ENCODE measurements around the gene CUL3.
"Not testable (repeated sequence)": the region's sequence is repeated elsewhere in the genome, so short reads cannot be mapped to it uniquely, and the experiment has no call there.

The CUL3 gene

DNA sequence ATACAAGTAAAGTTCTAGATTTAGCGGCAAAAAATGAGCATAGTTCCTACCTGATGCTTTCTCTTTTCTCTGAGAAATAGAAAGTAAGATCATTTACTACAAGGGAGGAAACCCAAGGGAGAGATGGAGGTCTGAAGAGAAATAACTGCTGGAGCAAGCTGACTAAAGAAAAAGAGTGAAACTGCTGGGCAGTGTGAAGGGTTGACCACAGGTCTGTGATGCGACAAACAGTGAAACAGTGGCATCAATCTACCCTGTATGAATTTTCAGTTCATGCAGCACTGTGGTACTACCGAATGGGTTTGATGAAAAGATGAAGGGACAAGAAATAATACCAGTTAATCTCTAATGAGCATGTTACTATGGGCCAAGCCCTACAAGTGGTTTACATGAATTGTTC, 52.2 kb downstream of the CUL3 start:
- DNase-seq, result no peak

DNA sequence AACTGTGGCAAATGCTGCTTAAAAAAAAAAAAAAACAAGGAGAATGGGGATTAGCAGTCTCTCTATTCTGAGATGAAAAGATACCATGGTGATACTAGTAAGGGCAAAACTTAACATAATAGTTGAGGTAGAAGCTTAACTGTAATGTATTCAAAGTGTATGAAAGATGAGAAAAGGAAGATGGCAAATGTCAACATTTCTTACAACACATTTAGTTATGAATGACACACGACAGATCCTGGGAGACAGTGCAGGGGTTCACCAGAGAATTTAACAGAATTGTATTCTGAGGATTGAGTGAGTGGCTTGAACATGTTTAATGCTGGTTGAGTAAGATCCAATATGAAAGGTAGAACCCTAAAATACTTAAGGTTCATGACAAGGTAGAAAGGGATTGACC, 52.7 kb downstream of the CUL3 start:
- no peak for DNase-seq

DNA sequence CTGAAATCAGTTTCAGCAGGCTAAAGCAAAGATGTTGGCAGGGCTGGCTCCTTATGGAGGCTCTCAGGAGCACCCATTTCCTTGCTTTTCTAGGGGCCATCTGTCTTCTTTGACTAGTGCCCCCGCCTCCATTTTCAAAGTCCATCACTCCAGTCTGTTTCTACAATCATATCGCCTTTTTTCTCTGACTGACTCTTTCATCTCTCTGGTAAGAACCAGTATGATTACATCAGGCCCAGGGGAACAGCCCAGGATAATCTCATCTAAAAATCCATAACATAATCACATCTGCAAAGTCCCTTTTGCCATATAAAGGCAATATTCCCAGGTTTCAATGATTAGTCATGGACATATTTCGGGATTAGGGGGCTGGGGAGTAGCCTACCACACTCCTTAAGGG, 57.0 kb downstream of the CUL3 start:
- no peak for DNase-seq

DNA sequence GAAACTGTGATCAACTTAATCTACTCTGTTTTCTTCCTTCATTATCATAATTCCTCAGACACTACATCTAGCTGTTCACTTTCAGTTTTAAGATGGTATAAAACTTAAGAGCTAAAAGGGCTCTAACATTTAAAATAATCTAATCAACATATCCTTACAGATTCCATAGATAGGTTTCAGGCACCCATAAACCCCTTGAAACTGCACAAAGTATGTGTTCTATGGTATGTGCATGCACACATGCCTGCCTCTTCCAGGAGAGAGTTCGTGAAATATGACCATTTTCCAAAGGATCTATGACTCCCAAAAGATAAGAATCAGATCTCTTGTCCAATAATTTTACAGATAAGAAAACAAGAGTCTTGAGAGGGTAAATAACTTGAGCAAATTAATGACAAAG, 59.4 kb downstream of the CUL3 start:
- DNase-seq, result no peak

DNA sequence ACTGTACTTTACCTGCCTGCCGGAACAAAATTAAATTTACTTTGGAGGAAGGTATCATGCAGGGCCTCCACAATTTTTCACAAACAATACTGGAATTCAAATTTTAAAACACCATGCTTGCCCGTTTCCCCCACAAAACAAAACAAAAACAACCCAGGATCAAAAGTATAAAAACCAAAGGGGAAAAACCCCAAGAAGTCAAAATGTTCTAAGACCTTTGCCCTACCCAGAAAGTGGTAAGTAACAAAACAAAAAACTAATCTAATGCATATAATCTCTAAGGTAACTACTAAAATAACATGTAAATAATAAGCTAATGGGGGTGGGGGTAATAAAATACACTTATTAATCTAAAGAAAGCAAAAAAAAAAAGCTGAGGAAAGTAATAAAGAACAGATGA, 60.5 kb downstream of the CUL3 start:
- DNase-seq, result no peak

DNA sequence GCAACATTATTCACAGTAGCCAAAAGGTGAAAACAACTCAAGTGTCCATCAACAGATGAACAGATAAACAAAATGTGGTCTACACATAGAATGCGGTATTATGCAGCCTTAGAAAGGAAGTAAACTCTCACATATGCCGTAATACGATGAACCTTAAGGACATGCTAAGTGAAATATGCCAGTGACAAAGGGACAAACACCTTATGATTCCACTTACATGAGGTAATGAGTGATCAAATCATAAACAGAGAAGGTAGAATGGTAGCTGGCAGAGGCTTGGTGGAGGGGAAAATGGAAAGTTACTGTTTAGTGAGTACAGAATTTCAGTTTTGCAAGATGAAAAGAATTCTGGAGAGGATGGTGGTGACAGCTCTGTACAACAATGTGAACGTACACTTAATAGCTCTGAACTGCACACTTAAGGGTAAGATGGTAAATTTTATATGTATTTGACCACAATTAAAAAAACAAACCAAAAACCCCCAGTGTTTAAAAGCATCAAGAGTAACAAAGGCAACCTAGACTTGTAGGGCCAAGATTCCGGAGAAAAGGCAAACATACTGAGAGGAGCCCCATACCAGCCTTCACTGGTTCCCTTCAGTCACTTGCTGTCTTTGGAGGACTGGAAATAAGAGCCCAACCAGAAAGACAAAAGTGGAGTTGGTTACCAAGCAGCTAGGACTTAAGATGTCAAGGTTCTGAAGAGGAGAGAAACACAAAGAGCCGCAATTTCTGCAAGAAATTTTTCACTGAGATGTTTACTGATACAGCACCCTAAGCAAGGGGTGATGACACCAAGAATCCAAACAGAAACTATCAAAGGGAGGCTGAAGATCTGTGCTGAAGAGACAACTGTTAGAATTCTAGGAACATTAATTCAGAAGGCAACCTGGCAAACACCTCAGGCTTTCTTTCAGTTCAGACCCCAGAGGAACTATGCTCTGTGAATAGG, 61.3 kb downstream of the CUL3 start:
- no peak for DNase-seq

DNA sequence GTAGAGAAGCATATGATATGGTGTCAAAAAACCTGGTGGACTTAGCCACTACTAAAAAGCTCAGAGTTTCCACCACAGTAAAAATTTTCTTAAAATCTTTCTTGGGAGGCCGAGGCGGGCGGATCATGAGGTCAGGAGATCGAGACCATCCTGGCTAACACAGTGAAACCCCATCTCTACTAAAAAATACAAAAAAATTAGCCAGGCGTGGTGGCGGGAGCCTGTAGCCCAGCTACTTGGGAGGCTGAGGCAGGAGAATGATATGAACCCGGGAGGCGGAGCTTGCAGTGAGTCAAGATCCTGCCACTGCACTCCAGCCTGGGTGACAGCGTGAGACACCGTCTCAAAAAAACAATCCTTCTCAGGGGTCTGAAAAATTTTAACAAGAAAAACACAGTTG, 62.7 kb downstream of the CUL3 start:
- not testable (repeated sequence) for DNase-seq

DNA sequence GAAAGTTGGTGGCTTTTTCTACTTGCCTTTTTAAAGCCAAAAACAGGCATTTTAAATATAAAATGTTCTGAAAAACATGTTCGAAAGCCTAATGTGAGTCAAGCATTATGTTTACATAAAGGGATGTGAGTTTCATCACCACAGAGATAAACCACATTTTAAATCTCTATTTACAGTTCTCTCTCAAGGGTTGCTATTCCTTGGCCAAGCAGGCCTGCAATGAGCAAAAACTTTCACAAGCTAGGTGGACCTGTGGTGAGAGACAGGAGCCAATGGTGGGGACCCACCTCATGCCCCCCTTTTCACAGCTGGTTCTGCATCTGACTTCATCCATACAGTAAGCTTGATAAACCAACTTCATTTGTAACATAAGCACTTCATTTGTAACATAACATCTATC, 65.1 kb downstream of the CUL3 start:
- no peak for DNase-seq

DNA sequence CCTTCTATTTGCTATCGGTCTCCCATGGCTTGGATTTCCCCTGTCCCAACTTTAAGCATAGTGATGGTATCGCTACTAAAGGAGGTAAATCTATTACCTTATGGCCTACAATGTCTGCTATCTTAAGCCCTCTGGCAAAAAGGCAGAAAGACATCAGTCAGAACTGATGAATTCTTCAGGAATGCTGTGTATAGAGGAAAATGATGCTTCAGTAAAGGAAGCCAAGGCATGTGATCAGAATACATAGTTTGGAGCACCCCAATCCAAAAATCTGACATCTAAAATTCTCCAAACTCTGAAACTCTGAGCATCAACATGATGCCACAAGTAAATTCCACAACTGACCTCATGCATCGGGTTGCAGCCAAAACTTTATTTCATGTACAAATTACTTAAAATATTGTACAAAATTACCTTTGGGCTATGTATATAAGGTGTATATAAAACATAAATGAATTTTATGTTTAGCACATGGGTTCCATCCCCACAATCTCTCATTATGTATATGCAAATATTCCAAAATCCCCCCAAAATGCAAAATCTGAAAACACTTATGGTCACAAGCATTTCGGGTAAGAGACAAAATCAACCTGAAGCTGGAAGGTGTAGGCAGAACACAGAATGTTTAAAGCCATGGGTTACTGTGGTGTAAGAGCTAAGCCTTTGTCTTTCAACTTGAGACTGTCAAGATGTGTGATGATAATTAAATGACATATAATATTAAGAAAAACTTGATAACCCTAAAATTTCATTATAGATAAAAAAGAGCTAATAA, 66.2 kb downstream of the CUL3 start:
- DNase-seq, result no peak

DNA sequence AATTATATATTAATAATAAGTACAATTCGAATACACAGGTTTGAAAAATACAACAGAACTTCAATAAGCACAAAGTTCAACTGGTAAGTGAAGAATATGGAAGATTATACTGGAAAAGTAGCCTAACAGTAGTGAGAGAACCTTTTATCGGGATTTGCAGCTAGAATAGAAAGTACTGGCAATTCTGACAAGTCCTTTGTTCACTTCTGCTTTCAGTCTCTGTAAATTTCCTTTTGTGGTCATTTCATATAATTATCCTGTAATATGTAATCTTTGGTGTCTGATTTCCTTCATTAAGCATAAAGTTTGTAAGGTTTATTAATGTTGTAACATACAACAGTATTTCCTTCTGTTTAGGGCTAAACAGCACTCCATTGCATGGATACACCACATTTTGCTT, 67.2 kb downstream of the CUL3 start:
- no peak for DNase-seq

DNA sequence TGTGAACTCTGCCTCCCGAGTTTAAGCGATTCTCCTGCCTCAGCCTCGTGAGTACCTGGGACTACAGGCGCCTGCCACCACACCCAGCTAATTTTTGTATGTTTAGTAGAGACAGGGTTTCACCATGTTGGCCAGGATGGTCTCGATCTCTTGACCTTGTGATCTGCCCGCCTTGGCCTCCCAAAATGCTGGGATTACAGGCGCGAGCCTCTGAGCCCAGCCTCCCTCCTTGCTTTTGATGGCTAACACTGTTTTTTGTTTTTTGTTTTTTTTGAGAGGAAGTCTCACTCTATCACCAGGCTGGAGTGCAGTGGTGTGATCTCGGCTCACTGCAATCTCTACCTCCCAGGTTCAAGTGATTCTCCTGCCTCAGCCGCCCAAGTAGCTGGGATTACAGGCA, 68.8 kb downstream of the CUL3 start:
- not testable (repeated sequence) for DNase-seq

DNA sequence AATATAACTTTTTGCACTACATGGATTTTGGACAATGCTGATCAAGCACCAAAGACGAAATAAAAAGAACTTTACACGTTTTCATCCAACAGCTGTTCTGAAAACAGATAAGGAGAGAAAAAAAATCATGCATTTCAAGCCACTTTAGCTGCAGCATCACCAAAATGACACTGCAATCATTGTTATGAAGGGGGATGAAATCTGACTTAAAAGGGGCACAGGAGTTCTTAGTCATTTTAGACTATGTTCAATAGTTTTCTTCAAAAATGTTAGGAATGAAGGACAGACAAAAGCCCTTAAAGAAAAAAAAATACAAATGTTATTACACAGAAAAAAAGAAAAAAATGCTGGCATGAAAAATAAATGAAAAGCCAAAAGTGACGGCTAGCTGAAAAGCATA, 71.2 kb downstream of the CUL3 start:
- DNase-seq, result no peak

DNA sequence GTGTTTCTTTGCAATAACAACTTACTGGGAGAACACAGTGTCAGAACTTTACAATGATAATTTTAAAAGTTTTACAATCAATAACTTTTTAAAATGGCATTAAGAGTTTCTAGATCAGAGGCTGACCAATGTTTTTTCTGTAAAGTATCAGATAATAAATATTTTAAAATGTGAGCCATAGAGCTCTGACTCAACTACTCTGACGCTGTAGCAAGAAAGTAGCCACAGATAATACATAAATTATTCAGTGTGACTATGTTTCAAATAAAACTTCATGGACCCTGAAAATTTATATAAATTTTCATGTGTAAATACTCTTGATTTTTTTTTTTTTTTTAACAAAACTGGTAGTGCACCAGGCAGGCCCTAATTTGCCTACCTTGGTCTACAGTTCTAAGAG, 77.4 kb downstream of the CUL3 start:
- no peak for DNase-seq

DNA sequence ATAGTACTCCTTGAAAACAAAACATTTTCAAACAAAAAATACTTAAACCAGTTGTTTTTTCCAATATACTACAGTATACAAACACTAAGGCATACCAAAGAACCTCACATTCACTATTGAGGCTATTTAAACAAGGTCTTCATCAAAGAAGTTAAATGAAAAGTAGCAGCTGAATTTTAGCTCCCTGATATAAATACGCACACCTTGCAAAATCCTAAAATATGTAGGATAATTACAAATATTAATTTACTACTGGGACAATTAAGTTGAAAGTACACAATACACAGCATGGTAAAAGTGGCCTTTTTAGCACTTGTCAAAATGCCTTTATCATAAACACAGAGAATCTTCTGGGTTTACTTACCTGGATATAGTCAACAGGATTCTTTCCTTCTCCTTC, 78.7 kb downstream of the CUL3 start:
- no peak for DNase-seq

DNA sequence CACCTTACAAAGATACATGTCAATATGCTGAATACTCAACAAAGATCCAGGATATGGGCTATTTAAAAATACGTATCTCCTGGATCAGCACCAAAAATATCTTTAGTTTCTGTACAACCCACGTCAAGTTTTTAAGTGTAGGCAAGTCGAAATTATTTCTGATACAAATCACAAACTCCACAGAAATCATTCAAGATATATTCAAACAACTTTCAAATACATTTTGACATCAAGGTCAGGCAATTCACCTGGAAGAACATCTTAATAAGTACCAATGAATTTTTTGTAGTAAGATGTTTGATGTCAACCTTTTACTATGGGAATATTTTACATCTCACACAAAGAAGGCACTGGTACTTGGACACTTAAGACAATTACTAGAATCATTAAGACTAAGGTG, 86.2 kb downstream of the CUL3 start:
- DNase-seq, result no peak

DNA sequence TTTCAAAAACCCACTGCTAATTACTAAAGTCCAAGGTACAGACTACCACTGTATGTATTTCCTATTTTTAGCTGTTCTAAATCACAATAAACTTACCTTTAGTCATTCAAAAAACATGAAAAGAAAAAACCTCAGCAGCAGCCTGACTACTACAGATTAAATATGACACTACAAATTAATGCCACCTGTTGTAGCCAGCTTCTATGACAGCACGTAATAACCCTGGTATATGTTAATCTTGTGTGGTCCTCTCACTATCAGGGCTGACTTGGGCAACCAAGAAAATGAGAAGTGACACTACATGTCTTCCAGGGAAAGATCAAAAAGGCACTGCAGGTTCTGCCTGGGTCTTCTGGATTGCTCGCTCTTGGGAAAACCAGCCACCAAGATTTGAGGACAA, 92.6 kb downstream of the CUL3 start:
- no peak for DNase-seq

DNA sequence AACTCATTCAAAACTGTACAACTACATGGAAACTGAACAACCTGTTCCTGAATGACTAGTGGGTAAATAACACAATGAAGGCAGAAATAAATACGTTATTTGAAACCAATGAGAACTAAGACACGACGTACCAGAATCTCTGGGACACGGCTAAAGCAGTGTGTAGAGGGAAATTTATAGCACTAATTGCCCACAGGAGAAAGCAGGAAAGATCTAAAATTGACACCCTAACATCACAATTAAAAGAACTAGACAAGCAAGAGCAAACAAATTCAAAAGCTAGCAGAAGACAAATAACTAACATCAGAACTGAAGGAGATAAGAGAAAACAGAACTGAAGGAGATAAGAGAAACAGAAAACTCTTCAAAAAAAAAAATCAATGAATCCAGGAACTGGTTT, 97.2 kb downstream of the CUL3 start:
- not testable (repeated sequence) for DNase-seq

DNA sequence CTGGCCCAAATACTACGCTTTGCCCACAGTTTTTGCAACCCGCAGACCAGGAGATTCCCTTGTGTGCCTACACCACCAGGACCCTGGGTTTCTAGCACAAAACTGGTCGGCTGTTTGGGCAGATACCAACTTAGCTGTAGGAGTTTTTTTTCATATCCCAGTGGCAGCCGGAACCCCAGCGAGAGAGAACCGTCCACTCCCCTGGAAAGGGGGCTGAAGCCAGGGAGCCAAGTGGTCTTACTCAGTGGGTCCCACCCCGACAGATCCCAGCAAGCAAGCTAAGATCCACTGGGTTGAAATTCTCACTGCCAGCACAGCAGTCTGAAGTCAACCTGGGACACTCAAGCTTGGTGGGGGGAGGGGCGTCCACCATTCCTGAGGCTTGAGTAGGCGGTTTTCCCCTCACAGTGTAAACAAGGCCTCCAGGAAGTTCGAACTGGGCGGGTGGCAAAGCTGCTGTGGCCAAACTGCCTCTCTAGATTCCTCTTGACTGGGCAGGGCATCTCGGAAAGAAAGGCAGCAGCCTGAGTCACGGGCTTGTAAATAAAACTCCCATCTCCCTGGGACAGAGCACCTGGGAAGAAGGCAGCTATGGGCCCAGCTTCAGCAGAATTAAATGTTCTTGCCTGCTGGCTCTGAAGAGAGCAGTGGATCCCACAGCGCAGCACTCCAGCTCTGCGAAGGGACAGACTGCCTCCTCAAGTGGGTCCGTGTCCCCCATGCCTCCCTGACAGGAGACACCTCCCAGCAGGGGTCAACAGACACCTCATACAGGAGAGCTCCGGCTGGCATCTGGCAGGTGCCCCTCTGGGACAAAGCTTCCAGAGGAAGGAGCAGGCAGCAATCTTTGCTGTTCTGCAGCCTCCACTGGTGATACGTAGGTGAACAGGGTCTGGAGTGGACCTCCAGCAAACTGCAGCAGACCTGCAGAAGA, 99.8 kb downstream of the CUL3 start:
- not testable (repeated sequence) for DNase-seq

DNA sequence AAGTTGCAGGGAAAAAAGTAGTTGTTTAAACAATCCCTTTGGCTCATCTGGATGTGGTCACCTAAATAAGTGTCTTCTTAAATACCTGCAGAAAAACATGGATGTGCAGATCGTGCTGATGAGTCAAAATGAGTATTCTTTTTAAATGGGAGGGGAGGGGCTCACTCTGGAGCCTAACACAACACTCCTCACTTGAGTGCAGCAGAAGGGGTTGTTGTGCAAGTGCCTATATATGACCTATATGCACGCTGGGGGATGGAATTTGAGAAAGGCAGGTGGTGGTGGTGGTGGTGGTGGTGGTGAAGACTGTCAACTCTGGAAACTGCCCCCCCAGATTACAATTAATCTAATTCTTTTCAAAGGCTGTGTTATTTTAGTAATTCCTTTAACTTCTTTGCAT, 105.3 kb downstream of the CUL3 start:
- no peak for DNase-seq

DNA sequence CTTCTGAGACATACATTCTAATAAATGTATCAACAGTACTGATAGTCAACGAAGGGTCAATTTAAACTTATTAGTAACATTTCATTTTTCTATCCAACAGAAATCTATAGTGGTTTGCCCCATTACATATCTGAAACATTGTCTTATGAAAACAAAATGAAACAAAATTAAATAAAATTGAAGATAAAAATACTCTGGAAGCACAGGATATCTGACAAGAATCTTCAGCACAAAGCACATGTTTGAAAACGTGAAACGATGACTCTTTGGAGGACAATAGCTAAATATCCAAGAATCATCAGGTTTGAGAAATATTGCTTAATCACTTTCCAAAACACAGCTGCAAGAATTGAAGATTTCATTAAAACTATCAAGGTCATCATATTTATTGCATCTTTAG, 112.3 kb downstream of the CUL3 start:
- no peak for DNase-seq

DNA sequence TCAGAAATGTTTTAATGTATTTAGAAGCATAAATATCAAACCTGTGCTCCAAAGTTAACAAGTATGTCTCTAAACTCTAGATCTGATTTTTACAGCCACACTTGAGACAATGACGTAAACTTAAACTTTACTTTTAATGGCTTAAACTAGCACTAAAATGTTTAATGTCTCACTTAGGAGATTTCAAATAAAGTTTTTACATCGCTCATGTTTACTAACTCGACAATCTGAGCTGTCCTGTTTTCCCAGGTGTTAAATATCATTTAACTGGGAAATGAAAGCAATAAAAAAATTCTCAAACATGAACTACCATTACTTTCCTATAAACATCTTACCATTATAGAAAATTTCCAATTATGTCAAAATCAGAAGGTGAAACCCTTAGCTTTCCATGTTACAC, 113.0 kb downstream of the CUL3 start:
- no peak for DNase-seq

DNA sequence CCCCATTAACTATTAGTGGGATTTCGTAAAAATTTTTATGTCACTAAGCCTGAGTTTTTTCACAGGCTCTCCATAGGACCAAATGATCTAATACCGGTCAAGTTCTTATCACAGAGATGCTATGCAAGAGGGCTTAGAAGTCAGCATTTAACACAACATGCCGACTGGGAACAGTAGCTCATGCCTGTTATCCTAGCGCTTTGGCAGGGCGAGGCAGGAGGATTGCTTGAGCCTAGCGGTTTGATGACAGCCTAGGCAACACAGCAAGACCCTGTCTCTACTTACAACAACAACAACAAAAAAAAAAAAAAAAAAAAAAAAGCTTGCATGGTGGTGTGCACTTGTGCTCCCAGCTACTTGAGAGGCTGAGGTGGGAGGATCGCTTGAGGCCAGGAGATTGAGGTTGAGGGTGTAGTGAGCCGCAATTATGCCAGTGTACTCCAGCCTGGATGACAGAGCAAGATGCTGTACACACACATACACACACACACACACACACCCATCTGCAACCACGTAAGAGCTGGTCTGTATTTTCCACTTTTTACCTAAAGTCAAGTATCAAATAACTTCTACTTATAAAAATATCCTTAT, 115.7 kb downstream of the CUL3 start:
- DNase-seq, result no peak

All from GDM1 (cell line).